MV-4-11 (cell line): ENCODE data around the gene SAPCD2.

ENCODE experiments used
- DNase-seq: peaks from one replicate; lab custom pipeline; 2025; lab: John Stamatoyannopoulos, UW

Gene SAPCD2, protein sequence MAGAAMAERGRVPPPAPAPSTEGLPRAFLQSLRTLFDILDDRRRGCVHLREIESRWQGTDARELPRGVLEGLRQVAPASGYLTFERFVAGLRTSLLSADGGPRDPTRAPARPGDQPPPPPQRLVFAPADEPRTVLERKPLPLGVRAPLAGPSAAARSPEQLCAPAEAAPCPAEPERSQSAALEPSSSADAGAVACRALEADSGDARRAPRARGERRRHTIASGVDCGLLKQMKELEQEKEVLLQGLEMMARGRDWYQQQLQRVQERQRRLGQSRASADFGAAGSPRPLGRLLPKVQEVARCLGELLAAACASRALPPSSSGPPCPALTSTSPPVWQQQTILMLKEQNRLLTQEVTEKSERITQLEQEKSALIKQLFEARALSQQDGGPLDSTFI

DNA sequence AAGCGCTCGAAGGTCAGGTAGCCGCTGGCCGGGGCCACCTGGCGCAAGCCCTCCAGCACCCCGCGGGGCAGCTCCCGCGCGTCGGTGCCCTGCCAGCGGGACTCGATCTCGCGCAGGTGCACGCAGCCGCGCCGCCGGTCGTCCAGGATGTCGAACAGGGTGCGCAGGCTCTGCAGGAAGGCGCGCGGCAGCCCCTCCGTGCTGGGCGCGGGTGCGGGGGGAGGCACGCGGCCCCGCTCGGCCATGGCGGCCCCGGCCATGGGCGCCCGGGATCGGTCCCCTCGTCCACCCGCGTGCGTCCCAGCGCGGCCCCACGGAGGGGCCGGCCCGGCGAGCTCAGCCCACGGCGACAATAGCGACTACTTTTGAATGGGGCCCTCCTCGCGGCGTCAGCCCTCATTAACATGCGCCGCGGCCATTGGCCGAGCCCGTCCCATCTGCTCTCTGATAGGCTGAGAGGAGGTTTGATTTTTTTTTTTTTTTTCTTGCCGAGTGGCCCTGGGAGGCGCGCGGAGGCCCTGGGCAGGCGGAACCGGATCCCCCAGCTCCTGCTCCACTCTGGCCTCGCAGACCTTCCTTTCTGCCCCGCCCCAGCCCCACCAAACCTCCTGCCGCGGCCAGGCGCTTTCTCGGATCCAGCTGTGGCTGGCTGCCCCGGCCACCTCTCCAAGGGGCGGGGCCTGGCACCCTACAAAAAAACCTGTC is at the start of gene SAPCD2:
SAPCD2 (minus strand) TSS at position 357 of the 705 bp plus-strand sequence; CDS start at position 260, 97 bp downstream.
- peak; percentile 92 for DNase-seq

DNA sequence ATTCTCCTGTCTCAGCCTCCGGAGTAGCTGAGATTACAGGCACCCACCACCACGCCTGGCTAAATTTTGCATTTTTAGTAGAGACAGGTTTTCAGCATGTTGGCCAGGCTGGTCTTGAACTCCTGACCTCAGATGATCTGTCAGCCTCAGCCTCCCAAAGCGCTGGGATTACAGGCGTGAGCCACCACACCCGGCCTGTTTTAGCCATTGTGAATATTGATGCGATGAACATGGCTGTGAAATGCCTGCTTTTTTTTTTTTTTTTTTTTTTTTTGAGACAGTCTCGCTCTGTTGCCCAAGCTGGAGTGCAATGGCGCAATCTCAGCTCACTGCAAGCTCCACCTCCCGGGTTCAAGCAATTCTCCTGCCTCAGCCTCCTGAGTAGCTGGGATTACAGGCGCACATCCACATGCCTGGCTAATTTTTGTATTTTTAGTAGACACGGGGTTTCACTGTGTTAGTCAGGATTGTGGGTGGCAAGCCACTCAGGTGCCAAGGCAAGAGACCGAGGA is 47.8 kb upstream of the SAPCD2 start:
- peak; percentile 29 for DNase-seq

DNA sequence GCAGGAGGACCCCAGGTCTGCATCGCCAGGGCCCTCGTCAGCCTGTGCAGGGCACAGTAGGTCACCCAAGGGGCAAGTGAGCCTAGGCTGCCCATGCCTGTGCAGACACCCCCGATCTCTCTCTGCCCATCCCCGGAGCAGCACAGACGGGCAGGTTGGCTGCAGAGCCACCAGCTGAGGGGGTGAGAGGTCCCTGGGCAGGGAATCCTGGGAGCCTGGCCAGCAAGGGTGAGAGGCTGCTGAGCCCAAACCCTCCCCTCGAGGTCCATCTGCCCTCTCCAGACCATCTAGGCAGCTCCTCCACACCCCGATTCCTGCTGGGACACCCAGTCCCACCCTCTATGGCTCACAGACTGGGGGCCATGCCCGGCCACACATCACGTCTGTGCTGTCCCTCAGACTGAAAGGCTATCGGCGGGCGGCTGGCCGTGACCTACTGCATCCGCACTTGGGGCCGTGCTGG is 46.9 kb upstream of the SAPCD2 start:
- DNase-seq, result no peak

DNA sequence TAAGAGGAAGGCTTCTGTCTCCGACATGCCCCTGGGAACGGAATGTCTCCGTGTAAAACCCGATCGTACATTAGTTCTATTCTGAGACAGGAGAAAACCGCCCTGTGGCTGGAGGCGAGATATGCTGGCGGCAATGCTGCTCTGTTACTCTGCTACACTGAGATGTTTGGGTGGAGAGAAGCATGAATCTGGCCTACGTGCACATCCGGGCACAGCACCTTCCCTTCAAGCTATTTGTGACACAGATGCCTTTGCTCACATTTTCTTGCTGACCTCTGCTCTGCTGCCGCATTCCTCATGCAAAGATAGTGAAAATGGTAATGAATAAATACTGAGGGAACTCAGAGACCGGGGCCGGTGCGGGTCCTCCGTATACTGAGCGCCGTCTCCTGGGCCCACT is 46.4 kb upstream of the SAPCD2 start:
- DNase-seq, result no peak

DNA sequence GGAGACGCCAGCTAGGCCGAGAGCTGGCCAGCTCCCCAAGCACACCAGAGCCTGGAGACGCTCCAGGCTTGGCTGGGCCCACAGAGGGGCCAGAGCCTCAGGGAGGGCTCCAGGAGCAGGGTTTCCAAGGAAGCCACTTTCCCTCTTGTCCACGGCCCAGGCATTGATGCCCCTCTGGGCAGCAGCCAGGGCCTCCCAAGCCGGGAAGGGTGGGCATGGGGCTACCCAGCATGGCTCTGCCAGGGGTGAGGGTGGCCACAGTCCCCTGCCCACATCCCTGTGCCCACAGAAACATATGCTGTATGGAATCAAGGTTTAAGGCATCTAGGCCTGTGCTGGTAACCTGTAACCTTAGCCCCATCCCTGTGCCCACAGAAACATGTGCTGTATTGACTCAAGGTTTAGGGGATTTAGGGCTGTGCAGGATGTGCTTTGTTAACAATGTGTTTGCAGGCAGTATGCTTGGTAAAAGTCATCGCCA is 45.7 kb upstream of the SAPCD2 start:
- no peak for DNase-seq

DNA sequence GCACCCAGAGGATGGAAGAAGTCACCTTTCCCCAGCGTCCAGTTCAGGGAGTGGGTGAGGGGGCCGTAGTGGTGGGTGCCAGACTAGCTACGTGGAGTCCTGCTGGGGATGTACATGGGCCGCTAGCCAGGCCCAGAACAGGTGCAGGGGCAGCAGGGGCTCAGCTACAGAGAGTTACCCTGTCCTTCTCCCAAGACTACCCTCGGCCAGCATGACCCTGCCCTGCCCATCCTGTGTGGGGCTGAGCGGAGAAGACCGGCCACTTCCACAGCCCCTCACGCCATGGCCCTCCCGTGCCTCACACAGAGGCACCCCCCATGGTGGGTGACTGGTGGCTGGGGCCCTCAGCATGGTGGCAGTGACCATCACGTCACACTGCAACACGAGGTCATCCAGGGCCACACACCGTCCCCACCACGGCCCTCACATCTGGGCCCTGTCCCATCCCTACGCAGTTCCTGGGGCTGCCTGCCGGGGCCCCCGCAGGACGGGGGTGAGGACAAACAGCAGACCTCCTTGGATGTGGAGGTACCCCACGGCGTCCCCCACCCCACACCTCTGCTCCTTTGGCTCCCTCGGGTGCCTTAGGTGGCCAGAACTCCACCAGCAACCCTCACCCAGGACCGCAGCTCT is 45.2 kb upstream of the SAPCD2 start:
- no peak for DNase-seq

DNA sequence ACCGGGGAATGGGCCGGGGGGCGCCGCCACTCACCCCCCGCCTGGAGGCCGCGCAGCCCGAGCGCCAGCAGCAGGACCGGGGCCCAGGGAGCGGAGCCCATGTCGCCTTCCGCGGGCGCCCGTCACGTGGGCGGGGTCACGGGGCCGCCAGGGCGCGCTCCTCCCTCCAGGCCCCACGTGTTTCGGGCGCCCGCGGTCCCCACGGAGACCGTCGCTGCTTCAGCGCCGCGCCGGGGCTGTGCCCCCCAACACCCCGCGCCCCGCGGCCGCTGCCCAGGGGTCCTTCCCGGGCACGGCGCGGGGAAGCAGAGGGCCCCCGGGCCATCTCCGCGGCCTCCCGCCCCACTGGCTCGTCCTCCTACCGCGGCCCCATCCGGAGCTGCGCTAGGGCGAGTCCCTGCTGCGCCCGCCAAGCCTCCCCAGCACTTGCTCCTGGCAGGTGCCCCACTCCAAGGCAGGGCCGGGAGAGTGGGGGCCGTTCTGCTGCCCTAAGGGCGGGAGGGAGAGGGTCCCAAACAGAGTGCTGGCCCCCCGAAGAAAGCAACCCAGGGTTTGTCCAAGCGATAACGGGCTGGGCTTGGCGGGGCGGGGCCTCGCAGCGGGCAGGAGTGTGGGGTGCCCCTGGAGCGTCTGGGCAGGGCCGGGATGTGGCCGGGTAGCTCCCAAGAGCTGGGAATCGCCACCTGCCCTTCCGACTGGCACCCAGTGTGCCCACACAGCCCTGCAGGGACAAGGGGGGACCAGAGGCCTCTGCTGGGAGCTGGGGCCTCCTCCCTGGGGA is 44.4 kb upstream of the SAPCD2 start, which contains the start of gene DPP7:
DPP7 (minus strand) TSS at position 121 of the 781 bp plus-strand sequence; CDS start at position 101, 20 bp downstream.
- peak; percentile 47 for DNase-seq

DNA sequence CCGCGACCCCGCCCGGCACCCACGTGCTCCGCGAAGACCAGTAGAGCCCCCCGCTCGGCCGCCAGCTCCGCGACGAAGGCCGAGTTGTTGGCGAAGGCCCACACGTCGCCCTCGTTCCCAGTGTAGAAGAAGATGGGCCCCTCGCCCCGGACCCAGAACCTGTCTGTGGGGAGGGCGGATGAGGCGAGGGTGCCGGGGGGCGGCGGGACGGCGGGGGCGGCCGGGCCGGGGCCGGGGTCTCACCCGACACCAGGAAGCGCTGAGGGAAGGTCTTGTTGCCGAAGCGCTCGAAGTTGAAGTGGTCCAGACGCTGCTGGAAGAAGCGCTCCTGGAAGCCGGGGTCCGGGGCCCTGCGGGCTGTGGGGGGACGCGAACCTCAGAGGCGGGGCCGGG is 43.9 kb upstream of the SAPCD2 start:
- DNase-seq, result no peak

DNA sequence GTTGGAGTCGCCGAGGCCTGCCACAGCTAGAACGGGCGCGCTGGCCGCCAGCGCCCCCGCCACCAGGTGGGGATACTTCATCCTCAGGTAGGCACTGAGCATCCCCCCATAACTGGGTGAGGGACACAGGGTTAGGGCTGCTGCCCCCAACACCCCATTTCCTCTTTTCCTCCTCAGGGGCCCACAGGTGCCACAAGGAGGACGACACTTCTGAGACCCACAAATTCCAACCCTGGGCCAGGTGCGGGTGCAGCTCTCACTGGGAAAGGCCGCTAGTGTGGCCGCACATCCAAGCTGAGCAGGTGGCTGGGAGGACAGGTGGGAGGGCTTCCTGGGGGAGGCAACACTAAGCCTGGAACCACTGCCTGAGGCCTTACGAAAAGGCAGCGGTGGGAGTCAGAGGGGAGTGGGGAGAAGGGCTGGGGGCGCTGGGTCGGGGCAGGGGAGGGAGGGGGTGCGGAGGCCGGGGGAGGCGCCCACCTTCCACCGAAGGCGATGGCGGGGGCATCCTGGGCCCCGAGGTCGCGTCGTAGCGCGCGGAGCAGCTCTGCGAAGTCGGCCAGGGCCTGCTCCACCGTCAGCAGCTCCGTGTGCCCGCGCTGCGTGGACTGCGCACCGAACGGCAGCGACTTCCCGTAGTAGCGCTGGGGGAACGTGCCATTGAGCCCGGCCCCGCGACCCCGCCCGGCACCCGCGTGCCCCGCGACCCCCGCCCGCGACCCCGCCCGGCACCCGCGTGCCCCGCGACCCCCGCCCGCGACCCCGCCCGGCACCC is 43.2 kb upstream of the SAPCD2 start:
- no peak for DNase-seq

DNA sequence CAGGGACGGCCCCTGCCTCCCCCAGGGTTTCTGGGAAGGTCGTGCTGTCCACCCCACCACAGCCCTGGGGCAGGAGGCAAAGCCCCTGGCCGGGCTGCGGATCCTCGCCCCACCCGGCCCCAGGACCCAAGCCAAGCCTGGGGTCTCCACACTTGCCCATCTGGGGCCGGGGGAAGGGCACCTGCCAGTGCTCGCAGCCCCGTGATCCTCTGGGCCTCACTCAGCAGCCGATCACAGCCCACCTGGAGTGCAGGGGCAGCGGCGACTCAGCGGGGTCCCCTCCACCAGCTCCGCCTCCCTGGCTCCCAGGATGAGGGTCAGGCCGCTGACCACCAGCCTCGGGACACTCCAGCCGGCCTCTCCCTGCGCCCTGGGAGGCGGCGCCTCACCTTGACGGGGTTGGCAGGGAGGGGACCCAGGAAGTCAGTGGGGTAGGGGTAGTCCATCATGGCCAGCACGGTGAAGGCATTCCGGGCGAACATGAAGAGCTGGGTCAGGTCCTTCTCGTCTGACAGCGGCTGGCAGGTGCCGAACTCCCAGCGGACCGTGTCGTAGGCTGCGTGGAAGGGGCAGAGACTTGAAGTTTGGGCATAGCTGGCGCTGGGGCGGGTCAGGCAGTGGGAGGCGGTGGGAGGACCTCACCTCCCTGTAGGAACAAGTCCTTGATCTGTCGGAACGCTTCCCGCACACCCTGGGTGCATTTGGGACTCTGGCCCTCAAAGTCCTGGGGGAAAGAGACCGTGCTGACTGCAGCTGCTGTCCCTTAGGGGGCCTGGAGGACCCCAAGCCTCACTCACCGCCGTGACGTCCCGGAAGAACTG is 42.4 kb upstream of the SAPCD2 start:
- no peak for DNase-seq

DNA sequence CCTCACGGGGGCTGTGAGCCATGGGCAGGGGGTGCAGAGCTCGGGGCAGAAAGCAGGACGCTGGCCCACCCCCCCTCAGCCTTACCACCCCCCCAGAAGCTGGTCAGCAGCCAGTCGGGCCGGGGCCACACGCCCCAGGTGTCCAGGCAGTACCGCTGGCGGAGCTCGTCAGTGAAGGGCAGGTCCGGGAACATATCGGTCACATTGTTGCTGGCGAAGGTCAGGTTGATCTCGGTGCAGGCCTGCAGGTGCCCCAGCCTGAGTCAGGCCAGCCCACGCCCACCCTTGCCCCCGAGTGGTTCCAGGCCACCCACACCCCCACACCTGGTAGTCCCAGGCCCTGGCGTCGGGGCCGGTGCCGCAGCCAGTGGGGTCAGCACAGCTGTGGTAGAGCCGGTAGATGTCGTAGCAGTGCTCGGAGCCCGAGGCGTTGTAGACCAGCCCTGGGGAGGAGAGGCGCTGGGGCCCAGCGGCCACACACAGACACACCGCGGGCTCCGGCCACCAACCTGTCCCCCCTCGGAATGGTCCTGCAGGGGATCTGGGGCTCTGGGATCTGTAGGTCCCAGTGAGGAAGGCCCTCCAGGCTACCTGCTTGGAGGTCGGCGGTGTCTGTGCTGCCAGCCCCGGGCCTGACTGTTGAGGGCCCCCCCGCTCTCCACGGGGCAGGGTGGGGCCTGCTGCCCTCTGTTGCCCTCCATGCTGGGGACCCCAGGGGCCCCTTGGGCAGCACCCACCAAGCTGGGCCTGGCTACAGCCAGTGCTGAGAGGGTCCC is 41.6 kb upstream of the SAPCD2 start:
- DNase-seq, result no peak

DNA sequence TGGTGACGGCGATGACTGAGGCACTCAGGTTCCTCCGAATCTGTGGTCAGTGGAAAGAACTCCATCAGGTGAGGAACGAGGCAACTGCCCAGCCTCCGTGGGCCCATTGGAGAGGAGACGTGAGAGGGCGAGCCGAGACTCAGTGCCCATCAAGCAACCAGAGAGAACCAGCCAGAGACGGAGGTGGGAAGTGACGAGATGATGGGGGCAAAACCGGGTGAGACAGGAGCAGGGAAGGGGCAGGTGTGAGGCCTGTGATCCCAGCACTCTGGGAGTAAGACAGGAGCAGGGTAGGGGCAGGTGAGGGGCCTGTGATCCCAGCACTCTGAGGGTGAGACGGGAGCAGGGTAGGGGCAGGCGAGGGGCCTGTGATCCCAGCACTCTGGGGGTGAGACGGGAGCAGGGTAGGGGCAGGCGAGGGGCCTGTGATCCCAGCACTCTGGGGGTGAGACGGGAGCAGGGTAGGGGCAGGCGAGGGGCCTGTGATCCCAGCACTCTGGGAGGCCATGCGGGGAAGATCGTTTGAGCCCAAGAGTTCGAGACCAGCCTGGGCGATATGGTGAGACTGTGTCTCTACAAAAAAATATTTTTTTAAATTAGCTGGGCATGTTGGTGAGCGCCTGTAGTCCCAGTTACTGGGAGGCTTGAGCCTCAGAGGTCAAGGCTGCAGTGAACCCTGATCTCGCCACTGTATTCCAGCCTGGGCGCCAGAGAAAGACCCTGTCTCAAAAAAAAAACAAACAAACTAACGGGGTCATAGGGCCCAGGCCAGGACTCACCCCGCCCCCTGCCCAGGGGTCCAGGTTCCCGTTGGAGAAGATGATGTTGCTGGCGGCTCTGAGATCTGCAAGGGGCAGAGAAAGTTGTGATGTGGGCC is 40.8 kb upstream of the SAPCD2 start:
- DNase-seq, result no peak

DNA sequence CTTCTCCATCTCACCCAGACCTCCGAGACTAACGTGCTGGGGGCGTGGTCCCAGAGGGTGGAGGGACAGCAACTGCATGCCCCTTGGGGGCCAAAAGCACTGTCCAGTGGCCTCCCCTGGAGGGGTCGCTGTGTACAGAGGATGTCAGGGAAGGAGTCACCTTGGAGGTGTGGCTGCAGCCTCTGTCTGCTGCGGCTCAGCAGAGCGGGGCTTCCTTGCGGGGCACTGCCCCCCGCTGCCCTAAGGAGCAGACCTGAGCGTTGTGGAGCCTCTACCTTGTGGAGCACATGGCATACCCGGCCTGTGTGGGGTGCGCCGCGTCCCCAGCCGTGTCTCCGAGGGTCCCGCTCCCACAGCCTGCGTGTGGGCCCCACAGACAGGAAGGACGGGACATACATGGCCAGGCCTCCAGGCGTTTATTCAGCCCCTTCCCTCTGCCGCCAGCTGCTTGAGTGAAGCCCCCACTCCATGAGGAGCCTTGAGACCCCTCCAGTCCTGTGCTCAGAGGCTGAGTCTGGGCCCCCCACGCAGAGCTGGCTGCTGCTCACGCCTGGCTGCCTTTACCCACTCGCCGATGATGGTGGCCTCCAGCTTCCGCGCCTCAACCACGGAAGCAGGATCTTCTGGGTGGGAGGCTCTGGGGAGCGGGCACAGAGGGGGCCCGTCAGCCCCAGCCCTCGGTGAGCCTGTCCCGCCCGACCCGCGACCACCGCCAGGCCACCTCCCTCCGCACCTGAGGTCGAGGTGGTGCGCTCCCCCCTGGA is 40.0 kb upstream of the SAPCD2 start:
- DNase-seq, result no peak

DNA sequence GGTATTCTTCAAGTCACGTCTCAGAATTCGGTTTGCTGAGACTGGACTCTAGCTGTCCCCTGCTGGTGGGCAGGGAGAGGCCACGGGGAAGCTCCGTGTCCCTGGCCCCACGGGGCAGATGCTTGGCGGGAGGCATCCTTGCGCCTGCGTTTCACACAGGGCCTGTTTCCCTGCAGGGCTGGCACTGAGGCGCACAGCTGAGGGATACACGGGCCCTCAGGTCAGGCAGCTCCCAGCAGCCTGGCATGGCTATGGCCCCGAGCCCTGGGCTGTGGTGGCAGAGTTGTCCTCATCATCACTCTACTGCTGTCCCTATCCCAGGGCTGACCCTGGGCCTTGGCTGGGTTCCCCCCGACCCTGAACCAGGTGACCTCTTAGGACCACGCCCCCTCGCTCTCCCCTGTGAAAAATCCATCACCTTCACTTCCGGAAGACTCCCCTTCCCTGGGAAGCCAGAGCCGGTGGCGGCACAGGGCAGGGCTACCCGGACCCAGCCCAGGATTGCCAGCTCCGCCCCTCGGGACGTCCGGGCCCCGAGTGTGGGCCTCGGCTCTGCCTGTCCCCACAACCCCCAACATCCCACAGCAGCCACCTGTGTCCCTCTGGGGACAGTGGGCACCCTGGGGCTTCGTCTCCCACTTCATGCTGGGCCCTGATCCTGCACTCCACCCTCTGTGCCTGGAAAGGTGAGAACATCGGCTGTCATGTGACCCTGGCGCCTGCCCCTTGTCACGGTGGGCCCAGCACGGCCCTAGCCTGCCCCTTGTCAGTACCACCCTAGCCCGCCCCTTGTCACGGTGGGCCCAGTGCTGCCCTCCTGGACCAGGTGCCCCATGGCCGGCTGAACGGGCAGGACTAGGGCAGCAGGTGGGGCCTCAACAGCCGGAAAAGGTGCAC is 39.1 kb upstream of the SAPCD2 start:
- DNase-seq, result no peak

DNA sequence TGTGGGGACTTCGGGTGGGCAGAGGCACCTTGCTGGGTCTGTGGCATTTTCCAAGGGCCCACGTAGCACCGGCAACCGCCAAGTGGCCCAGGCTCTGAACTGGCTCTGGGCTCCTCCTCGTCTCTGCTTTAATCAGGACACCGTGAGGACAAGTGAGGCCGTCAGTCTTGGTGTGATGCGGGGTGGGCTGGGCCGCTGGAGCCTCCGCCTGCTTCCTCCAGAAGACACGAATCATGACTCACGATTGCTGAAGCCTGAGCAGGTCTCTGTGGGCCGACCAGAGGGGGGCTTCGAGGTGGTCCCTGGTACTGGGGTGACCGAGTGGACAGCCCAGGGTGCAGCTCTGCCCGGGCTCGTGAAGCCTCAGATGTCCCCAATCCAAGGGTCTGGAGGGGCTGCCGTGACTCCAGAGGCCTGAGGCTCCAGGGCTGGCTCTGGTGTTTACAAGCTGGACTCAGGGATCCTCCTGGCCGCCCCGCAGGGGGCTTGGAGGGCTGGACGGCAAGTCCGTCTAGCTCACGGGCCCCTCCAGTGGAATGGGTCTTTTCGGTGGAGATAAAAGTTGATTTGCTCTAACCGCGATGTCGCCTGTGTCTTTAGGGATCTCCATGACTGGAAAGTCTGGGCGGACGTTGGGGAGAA is 38.4 kb upstream of the SAPCD2 start:
- DNase-seq, result peak; percentile 11

DNA sequence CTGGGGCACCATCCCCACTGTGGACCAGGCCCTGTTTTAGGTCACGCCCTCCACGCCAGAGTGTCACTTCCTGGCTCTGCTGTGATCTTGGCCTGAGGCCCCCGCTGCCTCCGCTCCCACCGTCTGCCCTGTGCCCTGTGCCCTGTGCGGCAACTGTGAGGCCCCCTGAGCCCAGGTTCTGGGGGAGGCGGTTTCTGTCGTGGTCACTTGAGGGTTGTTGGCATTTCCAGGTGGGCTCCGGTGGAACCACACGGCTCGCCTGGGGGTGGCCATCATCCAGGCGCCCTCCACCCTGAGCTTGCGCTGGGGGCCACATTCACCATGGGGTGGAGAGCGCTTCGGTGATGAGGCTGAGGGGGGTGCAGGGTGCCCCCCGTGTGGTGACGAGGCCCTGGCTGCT is 37.6 kb upstream of the SAPCD2 start:
- DNase-seq, result no peak
